ENCODE measurements around the gene GBX1. TPM values are rescaled to one million over a fixed set of nuclear protein-coding genes. Genes with fewer than 3 reads are reported as not detected.

The GBX1 gene
- total RNA-seq, 2 experiments from 2014 or later: not detected

- TF ChIP-seq, protein P1, sequence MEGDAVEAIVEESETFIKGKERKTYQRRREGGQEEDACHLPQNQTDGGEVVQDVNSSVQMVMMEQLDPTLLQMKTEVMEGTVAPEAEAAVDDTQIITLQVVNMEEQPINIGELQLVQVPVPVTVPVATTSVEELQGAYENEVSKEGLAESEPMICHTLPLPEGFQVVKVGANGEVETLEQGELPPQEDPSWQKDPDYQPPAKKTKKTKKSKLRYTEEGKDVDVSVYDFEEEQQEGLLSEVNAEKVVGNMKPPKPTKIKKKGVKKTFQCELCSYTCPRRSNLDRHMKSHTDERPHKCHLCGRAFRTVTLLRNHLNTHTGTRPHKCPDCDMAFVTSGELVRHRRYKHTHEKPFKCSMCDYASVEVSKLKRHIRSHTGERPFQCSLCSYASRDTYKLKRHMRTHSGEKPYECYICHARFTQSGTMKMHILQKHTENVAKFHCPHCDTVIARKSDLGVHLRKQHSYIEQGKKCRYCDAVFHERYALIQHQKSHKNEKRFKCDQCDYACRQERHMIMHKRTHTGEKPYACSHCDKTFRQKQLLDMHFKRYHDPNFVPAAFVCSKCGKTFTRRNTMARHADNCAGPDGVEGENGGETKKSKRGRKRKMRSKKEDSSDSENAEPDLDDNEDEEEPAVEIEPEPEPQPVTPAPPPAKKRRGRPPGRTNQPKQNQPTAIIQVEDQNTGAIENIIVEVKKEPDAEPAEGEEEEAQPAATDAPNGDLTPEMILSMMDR (IDR thresholded peaks at IDR 0.05): no peak
- Mint-ChIP-seq H3K4me1 (ENCODE audit: low read depth) (no peaks in the 10 kb centered on the region), H3K9me3 (no peaks in the 10 kb centered on the region), H3K4me3 (no peak overlapping the region), H3K36me3 (ENCODE audit: low read depth) (no peaks in the 10 kb centered on the region), H3K27me3 (peaks cover 17% of the 10 kb centered on the region), H3K27ac (no peak overlapping the region)
- ChIA-PET CTCF (interaction anchor here (0.7 to 1.5 kb wide), 2 partner anchors 10 to 54 kb away, joined by 4 to 5 read pairs; partner anchors contain the start of gene GBX1), POLR2A (interaction anchor here (0.7 to 1.7 kb wide), 2 partner anchors 9 to 13 kb away, joined by 3 read pairs; partner anchors contain the start of gene ASB10)
- ATAC-seq (no peak), DNase-seq (no peak)
- intact Hi-C loops (cut with micrococcal nuclease): no loop called here
These were observed 10.7 kb upstream of the GBX1 start for GRCh38 chr7:151178236-151178635.

- Mint-ChIP-seq H3K27me3 (peaks cover 25% of the 10 kb centered on the region), H3K4me1 (ENCODE audit: low read depth) (no peaks in the 10 kb centered on the region), H3K27ac (no peak overlapping the region), H3K36me3 (ENCODE audit: low read depth) (no peaks in the 10 kb centered on the region), H3K9me3 (no peaks in the 10 kb centered on the region), H3K4me3 (no peak overlapping the region)
- intact Hi-C loops (cut with micrococcal nuclease): no loop called here
- POLR2A ChIA-PET: interaction anchor here (1.7 kb wide), 1 partner anchor 12 kb away, joined by 3 read pairs; no protein-coding TSS in a partner anchor
- ATAC-seq (no peak), DNase-seq (no peak)
- CTCF ChIA-PET: interaction anchor here (1.1 kb wide), 2 partner anchors 54 to 109 kb away, joined by 3 to 4 read pairs; no protein-coding TSS in a partner anchor
- TF ChIP-seq, protein P1 (IDR thresholded peaks at IDR 0.05): no peak
These were observed 9.8 kb upstream of the GBX1 start for GRCh38 chr7:151177310-151177709.

- no peak overlapping the region for H3K27ac Mint-ChIP-seq
- TF ChIP-seq, protein P1 (IDR thresholded peaks at IDR 0.05): no peak
- POLR2A ChIA-PET: interaction anchor here (1.7 kb wide), 1 partner anchor 11 kb away, joined by 3 read pairs; no protein-coding TSS in a partner anchor
- no peak overlapping the region for H3K4me3 Mint-ChIP-seq
- intact Hi-C loops (cut with micrococcal nuclease): no loop called here
- H3K36me3 Mint-ChIP-seq (ENCODE audit: low read depth): no peaks in the 10 kb centered on the region
- CTCF ChIA-PET: interaction anchor here (1.1 kb wide), 1 partner anchor 53 kb away, joined by 3 read pairs; no protein-coding TSS in a partner anchor
- H3K27me3 Mint-ChIP-seq: peaks cover 29% of the 10 kb centered on the region
- ATAC-seq (no peak), DNase-seq (no peak)
- no peaks in the 10 kb centered on the region for H3K4me1 Mint-ChIP-seq (ENCODE audit: low read depth)
- H3K9me3 Mint-ChIP-seq: no peaks in the 10 kb centered on the region
These were observed 8.9 kb upstream of the GBX1 start for GRCh38 chr7:151176401-151176800.

GRCh38 chr7:151175793-151176311, 8.4 kb upstream of the GBX1 start:
- peaks cover 33% of the 10 kb centered on the region for H3K27me3 Mint-ChIP-seq

More at GRCh38 chr7:151175793-151176311, 8.4 kb upstream of the GBX1 start:
- intact Hi-C loops (cut with micrococcal nuclease): no loop called here
- no peaks in the 10 kb centered on the region for H3K9me3 Mint-ChIP-seq
- no peak overlapping the region for H3K4me3 Mint-ChIP-seq
- CTCF ChIA-PET: no interaction called here
- H3K36me3 Mint-ChIP-seq (ENCODE audit: low read depth): no peaks in the 10 kb centered on the region
- no peak overlapping the region for H3K27ac Mint-ChIP-seq
- TF ChIP-seq, protein P1 (IDR thresholded peaks at IDR 0.05): no peak
- POLR2A ChIA-PET: no interaction called here
- H3K4me1 Mint-ChIP-seq (ENCODE audit: low read depth): no peaks in the 10 kb centered on the region
- DNase-seq (no peak), ATAC-seq (no peak)
